GM13977 (cell line): ENCODE results near the gene VSIG10L.
A peak's percentile ranks its signal among the peaks of the same experiment; 100 is the strongest.

Experiments used
- DNase-seq: peaks from one replicate; pipeline ENCODE4 v3.0.0; 2012; ENCODE audit warnings: low spot score
- CTCF ChIP-seq: IDR thresholded peaks from 2 replicates; pipeline ENCODE4 v1.5.1; 2012; ENCODE audit warnings: mild to moderate bottlenecking, control low read depth; ENCODE audit not compliant: insufficient read depth; ENCODE audit errors: extremely low read depth, missing control alignments
- in situ Hi-C: fragments of 300-500 bp; cut with MboI; formaldehyde crosslinking; loops from one replicate; pipeline ENCODE4 v1.12.0; 2022; ENCODE audit warnings: low sequenced_read_pairs, low pct_unique_long_range_greater_than_20kb, mixed read lengths, inconsistent platforms; ENCODE audit not compliant: unreplicated experiment

VSIG10L gene

GRCh38 chr19:51380379-51380778 is 38.4 kb upstream of the VSIG10L start:
- DNase-seq = no peak
- TF ChIP-seq CTCF = no peak
- in situ Hi-C loops = no loop called here

GRCh38 chr19:51377422-51377821 is 35.5 kb upstream of the VSIG10L start:
- no peak for TF ChIP-seq CTCF
- no peak for DNase-seq
- in situ Hi-C loops = no loop called here

- in situ Hi-C loops = no loop called here
- no peak for TF ChIP-seq CTCF
- DNase-seq = peak; percentile 68
These were observed 33.7 kb upstream of the VSIG10L start for GRCh38 chr19:51375504-51376221.

- peak; percentile 68 for DNase-seq
- no peak for TF ChIP-seq CTCF
- in situ Hi-C loops = no loop called here
These were observed 30.9 kb upstream of the VSIG10L start, which contains the start of gene NKG7 for GRCh38 chr19:51372649-51373504. Gene NKG7 (minus strand): TSS chr19:51372654. CDS start chr19:51372535, 119 bp downstream.

GRCh38 chr19:51372021-51372648 is 30.2 kb upstream of the VSIG10L start:
- DNase-seq = no peak
- TF ChIP-seq CTCF = no peak
- in situ Hi-C loops = no loop called here

- DNase-seq = no peak
- in situ Hi-C loops = no loop called here
- TF ChIP-seq CTCF = no peak
These were observed 29.3 kb upstream of the VSIG10L start for GRCh38 chr19:51371186-51371690.
